ENCODE results near the gene AGPAT2. TPM values are rescaled to one million over a fixed set of nuclear protein-coding genes. Genes with fewer than 3 reads are reported as not detected.

Gene AGPAT2
- total and polyA plus RNA-seq, 2 experiments from 2014 or later, result 125 to 242 TPM

GRCh38 chr9:136653323-136654079 lies 33.8 kb downstream of the AGPAT2 start:
- no peaks in the 10 kb centered on the region for H3K36me3 ChIP-seq (replicated peaks; ENCODE audit: insufficient read depth, low read depth)
- TF ChIP-seq CTCF (IDR thresholded peaks at IDR 0.05; ENCODE audit: poor library complexity), result no peak
- no peak for TF ChIP-seq EZH2phosphoT487 (IDR thresholded peaks at IDR 0.05; ENCODE audit: low read depth, severe bottlenecking, unreplicated experiment)
- no peak for TF ChIP-seq EZH2 (IDR thresholded peaks at IDR 0.05; ENCODE audit: borderline replicate concordance)
- no peaks in the 10 kb centered on the region for H3K4me1 ChIP-seq (ENCODE audit: insufficient read depth)
- no peak overlapping the region for H2AFZ ChIP-seq
- no peaks in the 10 kb centered on the region for H3K9me3 ChIP-seq (ENCODE audit: low read depth)
- no peak overlapping the region for H3K4me2 ChIP-seq
- no peak for DNase-seq (ENCODE audit: low spot score)
- WGBS (ENCODE audit: low lambda C conversion rate, missing lambda C conversion rate), result 83% methylated on average over 42 of the region's 43 CpGs
- H3K27me3 ChIP-seq, result no peaks in the 10 kb centered on the region
- no peak overlapping the region for H3K27ac ChIP-seq
- no peaks in the 10 kb centered on the region for H3K9me2 ChIP-seq (replicated peaks; ENCODE audit: insufficient read depth)
- H3K4me3 ChIP-seq, result no peak overlapping the region
- no peaks in the 10 kb centered on the region for H3K79me2 ChIP-seq
- H4K20me1 ChIP-seq (ENCODE audit: insufficient read depth, poor library complexity, severe bottlenecking), result no peaks in the 10 kb centered on the region

GRCh38 chr9:136651860-136652259 lies 35.4 kb downstream of the AGPAT2 start:
- no peak for DNase-seq (ENCODE audit: low spot score)
- no peaks in the 10 kb centered on the region for H4K20me1 ChIP-seq (ENCODE audit: insufficient read depth, poor library complexity, severe bottlenecking)
- no peak overlapping the region for H3K27ac ChIP-seq
- WGBS (ENCODE audit: low lambda C conversion rate, missing lambda C conversion rate), result 95% methylated on average over 11 of the region's 11 CpGs
- H3K4me1 ChIP-seq (ENCODE audit: insufficient read depth), result no peaks in the 10 kb centered on the region
- H2AFZ ChIP-seq, result no peak overlapping the region
- H3K9me2 ChIP-seq (replicated peaks; ENCODE audit: insufficient read depth), result no peaks in the 10 kb centered on the region
- no peaks in the 10 kb centered on the region for H3K36me3 ChIP-seq (replicated peaks; ENCODE audit: insufficient read depth, low read depth)
- no peak overlapping the region for H3K4me3 ChIP-seq
- H3K27me3 ChIP-seq, result no peaks in the 10 kb centered on the region
- H3K4me2 ChIP-seq, result no peak overlapping the region
- no peaks in the 10 kb centered on the region for H3K79me2 ChIP-seq
- H3K9me3 ChIP-seq (ENCODE audit: low read depth), result no peaks in the 10 kb centered on the region
- TF ChIP-seq EZH2 (IDR thresholded peaks at IDR 0.05; ENCODE audit: borderline replicate concordance) (no peak), CTCF (IDR thresholded peaks at IDR 0.05; ENCODE audit: poor library complexity) (no peak), EZH2phosphoT487 (IDR thresholded peaks at IDR 0.05; ENCODE audit: low read depth, severe bottlenecking, unreplicated experiment) (no peak)

GRCh38 chr9:136650648-136651047 lies 36.6 kb downstream of the AGPAT2 start:
- TF ChIP-seq EZH2phosphoT487 (IDR thresholded peaks at IDR 0.05; ENCODE audit: low read depth, severe bottlenecking, unreplicated experiment) (no peak), EZH2 (IDR thresholded peaks at IDR 0.05; ENCODE audit: borderline replicate concordance) (no peak), CTCF (IDR thresholded peaks at IDR 0.05; ENCODE audit: poor library complexity) (no peak)
- no peak overlapping the region for H3K27ac ChIP-seq
- no peaks in the 10 kb centered on the region for H3K27me3 ChIP-seq
- H3K79me2 ChIP-seq, result no peaks in the 10 kb centered on the region
- H3K9me3 ChIP-seq (ENCODE audit: low read depth), result no peaks in the 10 kb centered on the region
- no peak for DNase-seq (ENCODE audit: low spot score)
- H4K20me1 ChIP-seq (ENCODE audit: insufficient read depth, poor library complexity, severe bottlenecking), result no peaks in the 10 kb centered on the region
- no peaks in the 10 kb centered on the region for H3K4me1 ChIP-seq (ENCODE audit: insufficient read depth)
- H3K4me2 ChIP-seq, result no peak overlapping the region
- H3K9me2 ChIP-seq (replicated peaks; ENCODE audit: insufficient read depth), result no peaks in the 10 kb centered on the region
- H3K36me3 ChIP-seq (replicated peaks; ENCODE audit: insufficient read depth, low read depth), result no peaks in the 10 kb centered on the region
- no peak overlapping the region for H3K4me3 ChIP-seq
- H2AFZ ChIP-seq, result no peak overlapping the region
- 94% methylated on average over 10 of the region's 10 CpGs for WGBS (ENCODE audit: low lambda C conversion rate, missing lambda C conversion rate)
